ENCODE results near the gene TRAPPC6A. TPM values are rescaled to one million over a fixed set of nuclear protein-coding genes. Genes with fewer than 3 reads are reported as not detected.
A peak's percentile ranks its signal among the peaks of the same experiment; 100 is the strongest.

Gene TRAPPC6A
- total RNA-seq, 1 donor from 2014 or later = 28.7 TPM

DNA sequence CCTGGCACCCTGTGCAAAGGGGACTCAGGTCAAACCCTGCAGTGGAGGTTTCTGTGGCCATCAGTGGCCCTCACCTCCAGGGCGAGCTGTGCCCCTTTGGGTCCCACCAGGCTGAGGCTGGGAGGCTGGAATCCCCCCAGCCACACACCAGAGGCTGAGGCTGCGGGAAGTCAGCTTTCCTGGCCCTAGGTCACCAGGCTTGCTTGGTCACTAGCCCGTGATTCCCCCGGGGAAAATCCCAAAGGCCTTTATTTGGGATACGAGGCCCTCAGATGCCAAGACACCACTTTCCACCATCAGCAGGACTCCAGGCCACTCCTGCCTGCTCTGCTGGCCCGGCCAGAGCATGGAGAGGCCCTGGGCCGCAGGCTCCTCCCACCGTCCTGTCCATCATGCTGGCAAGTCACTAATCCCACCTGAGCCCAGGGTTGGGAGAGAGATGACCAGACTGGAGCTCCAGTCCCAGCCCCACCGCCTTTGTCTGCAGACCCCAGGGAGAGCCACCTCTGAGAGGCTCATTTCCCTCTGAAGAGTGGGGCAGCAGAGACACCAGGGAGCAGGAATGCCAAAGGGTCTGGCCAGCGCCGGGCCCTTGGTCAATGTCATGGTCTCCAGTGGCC, 21.9 kb downstream of the TRAPPC6A start:
- no peaks in the 10 kb centered on the region for H3K27me3 ChIP-seq
- no peak overlapping the region for H3K4me3 ChIP-seq
- TF ChIP-seq, protein P1, sequence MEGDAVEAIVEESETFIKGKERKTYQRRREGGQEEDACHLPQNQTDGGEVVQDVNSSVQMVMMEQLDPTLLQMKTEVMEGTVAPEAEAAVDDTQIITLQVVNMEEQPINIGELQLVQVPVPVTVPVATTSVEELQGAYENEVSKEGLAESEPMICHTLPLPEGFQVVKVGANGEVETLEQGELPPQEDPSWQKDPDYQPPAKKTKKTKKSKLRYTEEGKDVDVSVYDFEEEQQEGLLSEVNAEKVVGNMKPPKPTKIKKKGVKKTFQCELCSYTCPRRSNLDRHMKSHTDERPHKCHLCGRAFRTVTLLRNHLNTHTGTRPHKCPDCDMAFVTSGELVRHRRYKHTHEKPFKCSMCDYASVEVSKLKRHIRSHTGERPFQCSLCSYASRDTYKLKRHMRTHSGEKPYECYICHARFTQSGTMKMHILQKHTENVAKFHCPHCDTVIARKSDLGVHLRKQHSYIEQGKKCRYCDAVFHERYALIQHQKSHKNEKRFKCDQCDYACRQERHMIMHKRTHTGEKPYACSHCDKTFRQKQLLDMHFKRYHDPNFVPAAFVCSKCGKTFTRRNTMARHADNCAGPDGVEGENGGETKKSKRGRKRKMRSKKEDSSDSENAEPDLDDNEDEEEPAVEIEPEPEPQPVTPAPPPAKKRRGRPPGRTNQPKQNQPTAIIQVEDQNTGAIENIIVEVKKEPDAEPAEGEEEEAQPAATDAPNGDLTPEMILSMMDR (IDR thresholded peaks at IDR 0.05) = no peak
- TF ChIP-seq POLR2A (IDR thresholded peaks at IDR 0.05) = no peak
- DNase-seq (ENCODE audit: extremely low spot score in 2 of 2) = no peak
- peaks cover 51% of the 10 kb centered on the region for H3K4me1 ChIP-seq
- H3K27ac ChIP-seq = no peak overlapping the region
- intact Hi-C loops (cut with DNase I) = no loop called here
- no peaks in the 10 kb centered on the region for H3K36me3 ChIP-seq
- no peaks in the 10 kb centered on the region for H3K9me3 ChIP-seq

DNA sequence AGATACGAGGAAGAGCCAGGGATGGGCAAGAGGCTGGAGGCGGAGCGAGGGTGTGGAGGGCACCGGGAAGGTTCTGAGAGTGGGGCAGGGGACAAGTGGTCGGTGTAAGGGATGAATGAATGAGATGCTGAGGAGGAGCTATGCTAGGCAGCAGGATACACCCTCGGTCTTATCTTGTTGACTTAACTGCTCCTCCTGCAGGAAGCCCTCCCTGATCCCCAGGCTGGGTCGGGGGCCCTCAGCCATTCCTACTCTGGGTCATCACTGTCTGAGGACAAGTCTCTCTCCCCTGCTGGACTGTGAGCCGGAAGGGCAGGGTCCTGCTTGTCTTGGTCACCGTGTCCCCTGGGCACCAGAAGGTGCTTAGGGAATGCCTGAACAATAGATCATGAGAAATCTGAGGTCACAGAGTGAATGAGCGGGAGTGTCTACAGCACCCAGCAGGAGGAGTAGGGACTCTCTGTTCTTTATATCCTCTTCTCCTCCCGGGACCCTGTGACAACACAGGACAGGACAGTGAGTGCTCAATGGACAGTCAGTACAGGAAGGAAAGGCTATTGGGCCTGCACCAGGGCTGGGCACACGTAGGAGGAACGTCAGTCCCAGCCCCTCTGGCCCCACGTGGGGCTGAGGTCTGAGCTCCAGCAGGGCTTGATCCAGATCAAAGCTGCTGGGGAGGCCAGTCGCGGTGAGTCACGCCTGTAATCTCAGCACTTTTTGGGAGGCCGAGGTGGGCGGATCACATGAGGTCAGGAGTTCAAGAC, 23.8 kb downstream of the TRAPPC6A start:
- Histone ChIP-seq H3K9me3 (no peaks in the 10 kb centered on the region), H3K27me3 (no peaks in the 10 kb centered on the region), H3K4me1 (peaks cover 33% of the 10 kb centered on the region), H3K27ac (no peak overlapping the region), H3K4me3 (peak overlapping the region; percentile 26 to 37), H3K36me3 (no peaks in the 10 kb centered on the region)
- intact Hi-C loops (cut with DNase I) = no loop called here
- no peak for DNase-seq (ENCODE audit: extremely low spot score in 2 of 2)
- TF ChIP-seq POLR2A (IDR thresholded peaks at IDR 0.05) (no peak), POLR2AphosphoS5 (IDR thresholded peaks at IDR 0.05; ENCODE audit: insufficient read depth in 1 of 2, low read depth in 1 of 2) (no peak)
- TF ChIP-seq, protein P1 (IDR thresholded peaks at IDR 0.05) = no peak

DNA sequence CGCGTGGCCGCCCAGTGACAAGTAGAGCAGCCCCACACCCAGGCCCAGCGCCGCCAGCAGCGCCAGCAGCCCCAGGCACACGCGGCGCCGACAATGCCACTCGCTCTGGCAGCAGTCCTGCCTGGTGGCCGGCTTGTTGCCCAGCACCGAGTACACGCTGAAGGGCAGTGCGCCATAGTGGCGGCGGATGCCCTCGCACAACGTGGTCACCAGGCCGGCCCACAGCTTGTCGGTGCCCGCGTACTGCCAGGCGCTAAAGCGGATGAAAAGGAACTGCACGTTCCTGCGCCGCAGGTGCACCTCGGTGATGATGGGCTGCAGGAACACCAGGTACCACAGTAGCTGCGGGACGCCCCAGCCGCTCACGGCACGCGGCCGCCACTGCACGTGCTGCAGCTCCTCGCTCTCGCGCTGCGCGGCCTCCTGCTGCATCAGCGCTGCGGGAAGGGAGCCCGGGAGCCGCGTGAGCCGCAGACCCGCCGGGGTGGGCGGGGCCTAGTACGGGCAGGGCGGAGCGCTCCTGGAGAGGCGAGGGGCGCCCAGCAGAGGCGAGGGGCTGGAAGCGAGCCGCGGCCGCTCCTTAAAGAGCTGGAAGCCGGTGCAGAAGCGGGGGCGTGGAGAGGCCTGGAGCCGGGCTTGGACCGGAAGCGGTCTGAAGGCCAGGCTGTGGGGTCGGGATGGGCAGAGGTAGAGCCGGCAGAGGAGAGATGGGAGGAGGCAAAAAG, 24.5 kb downstream of the TRAPPC6A start:
- no peak overlapping the region for H3K27ac ChIP-seq
- H3K4me3 ChIP-seq = peak overlapping the region; percentile 26 to 37
- DNase-seq (ENCODE audit: extremely low spot score in 2 of 2) = no peak
- TF ChIP-seq, protein P1 (IDR thresholded peaks at IDR 0.05) = no peak
- TF ChIP-seq POLR2AphosphoS5 (IDR thresholded peaks at IDR 0.05; ENCODE audit: insufficient read depth in 1 of 2, low read depth in 1 of 2) (no peak), POLR2A (IDR thresholded peaks at IDR 0.05) (no peak)
- no peaks in the 10 kb centered on the region for H3K36me3 ChIP-seq
- intact Hi-C loops (cut with DNase I) = no loop called here
- H3K9me3 ChIP-seq = no peaks in the 10 kb centered on the region
- H3K4me1 ChIP-seq = peaks cover 33% of the 10 kb centered on the region
- no peaks in the 10 kb centered on the region for H3K27me3 ChIP-seq

DNA sequence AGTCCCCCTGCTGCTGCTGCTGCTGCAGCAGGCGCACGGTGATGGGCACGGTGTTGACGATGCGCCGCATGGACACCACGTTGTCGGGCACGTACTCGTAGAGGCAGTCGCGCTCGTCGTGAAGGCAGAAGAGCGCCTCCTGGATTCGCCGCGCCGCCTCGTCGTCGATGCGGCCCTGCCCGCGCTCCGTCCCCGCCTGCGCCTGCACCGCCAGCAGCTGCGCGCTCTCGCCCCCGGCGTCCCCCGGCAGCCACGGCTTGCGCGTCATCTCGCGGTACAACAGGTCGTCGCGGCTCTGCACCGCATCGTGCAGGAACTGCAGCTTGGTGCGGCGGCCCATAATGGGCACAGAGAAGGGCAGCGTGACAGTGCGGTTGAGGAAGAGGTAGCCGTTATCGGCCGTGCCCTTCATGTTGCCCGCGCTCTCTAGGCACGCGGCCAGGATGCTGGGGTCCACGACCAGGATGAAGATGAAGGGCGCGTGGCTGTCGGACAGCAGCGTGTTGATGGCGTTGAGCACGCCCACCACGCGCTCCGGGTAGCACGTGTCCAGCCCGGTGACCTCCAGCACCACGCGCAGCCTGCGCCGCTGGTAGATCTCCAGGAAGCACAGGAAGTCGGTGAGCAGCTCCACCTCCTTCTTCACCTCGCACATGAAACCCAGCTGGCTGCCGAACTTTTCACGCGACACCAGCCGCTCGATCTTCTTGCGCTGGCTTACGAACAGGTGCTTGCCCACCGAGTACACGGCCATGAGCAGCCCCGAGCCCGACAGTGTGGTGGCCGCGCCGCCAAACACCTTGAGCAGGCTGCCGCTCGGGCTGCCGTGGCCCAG, 25.3 kb downstream of the TRAPPC6A start:
- TF ChIP-seq POLR2AphosphoS5 (IDR thresholded peaks at IDR 0.05; ENCODE audit: insufficient read depth in 1 of 2, low read depth in 1 of 2) = no peak
- intact Hi-C loops (cut with DNase I) = no loop called here
- Histone ChIP-seq H3K4me3 (peak overlapping the region; percentile 26 to 37), H3K4me1 (peaks cover 33% of the 10 kb centered on the region), H3K27me3 (no peaks in the 10 kb centered on the region), H3K9me3 (no peaks in the 10 kb centered on the region), H3K27ac (no peak overlapping the region), H3K36me3 (no peaks in the 10 kb centered on the region)
- no peak for DNase-seq (ENCODE audit: extremely low spot score in 2 of 2)

Measured in vagina (tissue), 2 donors.